SHP77 treated with DMSO at 0.1 percent for 48 hours (cell line): ENCODE data around the gene RHPN2.
"Not testable (repeated sequence)": the region's sequence is repeated elsewhere in the genome, so short reads cannot be mapped to it uniquely, and the experiment has no call there.

ENCODE experiments used
- DNase-seq: peaks from one replicate; lab custom pipeline; 2025; lab: John Stamatoyannopoulos, UW

RHPN2 gene

GRCh38 chr19:32971715-32972540 lies 92.8 kb downstream of the RHPN2 start, which contains the start of the genes CEP89 and FAAP24:
Gene CEP89 (minus strand): TSS chr19:32971958. CDS start chr19:32971874, 84 bp downstream.
Gene FAAP24 (plus strand): TSS chr19:32972242. CDS start chr19:32973197, 955 bp downstream.
- DNase-seq = peak; percentile 95

GRCh38 chr19:32971012-32971595 lies 93.6 kb downstream of the RHPN2 start:
- DNase-seq = no peak

GRCh38 chr19:32969549-32969948 lies 95.1 kb downstream of the RHPN2 start:
- DNase-seq = no peak

- no peak for DNase-seq
These were observed 97.9 kb downstream of the RHPN2 start for GRCh38 chr19:32966750-32967149.

- DNase-seq = no peak
These were observed 119.4 kb downstream of the RHPN2 start for GRCh38 chr19:32945260-32945659.

GRCh38 chr19:32941273-32941672 lies 123.4 kb downstream of the RHPN2 start:
- DNase-seq = not testable (repeated sequence)

GRCh38 chr19:32936065-32936464 lies 128.6 kb downstream of the RHPN2 start:
- no peak for DNase-seq

- no peak for DNase-seq
These were observed 129.1 kb downstream of the RHPN2 start for GRCh38 chr19:32935629-32936028.

GRCh38 chr19:32933571-32933970 lies 131.1 kb downstream of the RHPN2 start:
- no peak for DNase-seq

GRCh38 chr19:32930567-32930966 lies 134.1 kb downstream of the RHPN2 start:
- no peak for DNase-seq

- no peak for DNase-seq
These were observed 135.9 kb downstream of the RHPN2 start for GRCh38 chr19:32928806-32929205.
